ENCODE measurements around the gene KRT2. TPM values are rescaled to one million over a fixed set of nuclear protein-coding genes. Genes with fewer than 3 reads are reported as not detected.

KRT2 gene
- total and polyA plus RNA-seq, 9 of the 15 experiments (the other 6 are each of a cell fraction or from before 2014, with no cell fraction given) = 0.03 to 0.69 (median 0.07) TPM; not detected in 2

DNA sequence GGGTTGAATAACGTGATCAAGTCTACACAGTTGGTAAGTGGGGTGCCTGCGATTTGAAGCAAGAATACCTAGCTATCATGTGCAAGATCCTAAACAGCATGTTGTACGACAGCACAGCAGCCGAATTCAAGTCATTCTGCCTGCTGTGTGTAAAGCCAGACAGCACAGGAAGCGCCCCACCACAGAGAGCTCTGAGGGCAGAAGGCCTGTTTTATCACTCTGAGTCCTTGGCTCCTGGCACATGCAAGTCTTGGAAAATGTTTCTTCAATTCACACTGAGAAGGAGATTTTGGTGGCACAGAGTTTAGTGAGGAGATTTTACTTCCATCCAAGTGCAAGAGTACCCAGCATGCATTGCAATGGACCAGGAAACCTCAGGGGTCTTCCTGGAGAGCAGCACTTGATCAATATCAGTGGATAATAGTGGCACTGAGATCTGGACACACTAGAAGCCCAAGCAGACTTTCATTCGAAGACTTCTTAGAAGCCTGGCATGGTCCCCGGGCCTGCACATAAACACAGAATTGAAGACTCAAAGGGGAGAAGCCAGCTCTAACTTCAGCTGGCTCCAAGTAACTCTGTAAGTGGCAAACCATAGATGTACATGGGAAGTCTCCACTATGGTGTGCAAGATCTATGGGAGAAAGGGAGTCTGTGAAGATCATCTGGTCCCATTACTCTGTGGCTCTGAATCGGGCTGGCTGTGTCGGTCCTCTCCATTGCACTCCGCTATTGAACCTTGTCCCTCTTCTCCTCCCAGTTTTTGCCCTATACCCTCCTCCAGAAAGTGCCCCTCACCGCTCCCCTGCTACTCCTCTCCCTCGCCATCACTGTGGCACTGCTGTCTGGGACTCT is 29.7 kb upstream of the KRT2 start:
- Histone ChIP-seq H2AFZ (ENCODE audit: low read depth, low read length) (no peak overlapping the region), H3K9me1 (ENCODE audit: control insufficient read depth, insufficient read depth, low read length) (no peaks in the 10 kb centered on the region), H3K4me1 (replicated peaks in 1 of 2; ENCODE audit: control insufficient read depth in 2 of 2, insufficient read depth in 2 of 2, low read length in 2 of 2) (no peaks in the 10 kb centered on the region), H3K9ac (ENCODE audit: insufficient read depth in 1 of 2, low read depth in 2 of 2, low read length in 2 of 2) (no peak overlapping the region), H4K20me1 (replicated peaks; ENCODE audit: control insufficient read depth, insufficient read depth, low read length) (no peaks in the 10 kb centered on the region), H3K9me3 (replicated peaks; ENCODE audit: control insufficient read depth, insufficient read depth, low read depth, low read length) (no peaks in the 10 kb centered on the region), H3K27me3 (ENCODE audit: control insufficient read depth in 2 of 2, insufficient read depth in 2 of 2, low read length in 2 of 2) (peaks cover 22 to 53% of the 10 kb centered on the region in 2 experiments), H3K4me3 (no peak overlapping the region), H3K27ac (ENCODE audit: extremely low read depth, low read depth, low read length) (no peak overlapping the region), H3K4me2 (ENCODE audit: insufficient read depth, low read length) (no peak overlapping the region), H3K36me3 (ENCODE audit: control insufficient read depth, insufficient read depth, low read length) (no peaks in the 10 kb centered on the region), H3K79me2 (ENCODE audit: control insufficient read depth, insufficient read depth, low read length) (no peaks in the 10 kb centered on the region)
- intact Hi-C loops (cut with micrococcal nuclease) (no loop called here), in situ Hi-C loops (cut with MboI) (no loop called here)
- FAIRE-seq (no peak), ATAC-seq (no peak), DNase-seq (ENCODE audit: extremely low read depth in 1 of 4, low spot score in 3 of 4) (no peak)
- WGBS (ENCODE audit: insufficient coverage, low coverage, missing lambda C conversion rate) = 7% methylated on average over 12 of the region's 12 CpGs
- BruUV-seq (replicated peaks) = no TSS peak
- POLR2A ChIA-PET = interaction anchor here (0.5 to 2.1 kb wide), 4 partner anchors 13 to 150 kb away, joined by 3 to 4 read pairs (median 3); no protein-coding TSS in a partner anchor
- CTCF ChIA-PET (ENCODE audit: low intra/inter-chr PET ratio) = no interaction called here
- TF ChIP-seq, protein P1, sequence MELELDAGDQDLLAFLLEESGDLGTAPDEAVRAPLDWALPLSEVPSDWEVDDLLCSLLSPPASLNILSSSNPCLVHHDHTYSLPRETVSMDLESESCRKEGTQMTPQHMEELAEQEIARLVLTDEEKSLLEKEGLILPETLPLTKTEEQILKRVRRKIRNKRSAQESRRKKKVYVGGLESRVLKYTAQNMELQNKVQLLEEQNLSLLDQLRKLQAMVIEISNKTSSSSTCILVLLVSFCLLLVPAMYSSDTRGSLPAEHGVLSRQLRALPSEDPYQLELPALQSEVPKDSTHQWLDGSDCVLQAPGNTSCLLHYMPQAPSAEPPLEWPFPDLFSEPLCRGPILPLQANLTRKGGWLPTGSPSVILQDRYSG (tag; conservative IDR thresholded peaks at IDR 0.05; ENCODE audit: low read depth) = no peak
- TF ChIP-seq ETV1 (tag; conservative IDR thresholded peaks at IDR 0.05; ENCODE audit: low read depth) (no peak), HDGF (IDR thresholded peaks at IDR 0.05) (no peak), EGR1 (conservative IDR thresholded peaks at IDR 0.05) (no peak), MTF1 (CRISPR knock-in tag; IDR thresholded peaks at IDR 0.05; ENCODE audit: borderline replicate concordance) (no peak), C11orf30 (IDR thresholded peaks at IDR 0.05; ENCODE audit: low read depth) (no peak), FOXP1 (CRISPR knock-in tag; IDR thresholded peaks at IDR 0.05) (no peak), LEF1 (IDR thresholded peaks at IDR 0.05) (no peak), ZNF778 (CRISPR knock-in tag; IDR thresholded peaks at IDR 0.05) (no peak)
- TF ChIP-seq, protein P2, sequence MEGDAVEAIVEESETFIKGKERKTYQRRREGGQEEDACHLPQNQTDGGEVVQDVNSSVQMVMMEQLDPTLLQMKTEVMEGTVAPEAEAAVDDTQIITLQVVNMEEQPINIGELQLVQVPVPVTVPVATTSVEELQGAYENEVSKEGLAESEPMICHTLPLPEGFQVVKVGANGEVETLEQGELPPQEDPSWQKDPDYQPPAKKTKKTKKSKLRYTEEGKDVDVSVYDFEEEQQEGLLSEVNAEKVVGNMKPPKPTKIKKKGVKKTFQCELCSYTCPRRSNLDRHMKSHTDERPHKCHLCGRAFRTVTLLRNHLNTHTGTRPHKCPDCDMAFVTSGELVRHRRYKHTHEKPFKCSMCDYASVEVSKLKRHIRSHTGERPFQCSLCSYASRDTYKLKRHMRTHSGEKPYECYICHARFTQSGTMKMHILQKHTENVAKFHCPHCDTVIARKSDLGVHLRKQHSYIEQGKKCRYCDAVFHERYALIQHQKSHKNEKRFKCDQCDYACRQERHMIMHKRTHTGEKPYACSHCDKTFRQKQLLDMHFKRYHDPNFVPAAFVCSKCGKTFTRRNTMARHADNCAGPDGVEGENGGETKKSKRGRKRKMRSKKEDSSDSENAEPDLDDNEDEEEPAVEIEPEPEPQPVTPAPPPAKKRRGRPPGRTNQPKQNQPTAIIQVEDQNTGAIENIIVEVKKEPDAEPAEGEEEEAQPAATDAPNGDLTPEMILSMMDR (IDR thresholded peaks at IDR 0.05 in 2 of 3, conservative IDR thresholded peaks at IDR 0.05 in 1 of 3; ENCODE audit: insufficient read depth in 2 of 3, low read depth in 1 of 3, low read length in 3 of 3) = no peak
- TF ChIP-seq, protein P3, sequence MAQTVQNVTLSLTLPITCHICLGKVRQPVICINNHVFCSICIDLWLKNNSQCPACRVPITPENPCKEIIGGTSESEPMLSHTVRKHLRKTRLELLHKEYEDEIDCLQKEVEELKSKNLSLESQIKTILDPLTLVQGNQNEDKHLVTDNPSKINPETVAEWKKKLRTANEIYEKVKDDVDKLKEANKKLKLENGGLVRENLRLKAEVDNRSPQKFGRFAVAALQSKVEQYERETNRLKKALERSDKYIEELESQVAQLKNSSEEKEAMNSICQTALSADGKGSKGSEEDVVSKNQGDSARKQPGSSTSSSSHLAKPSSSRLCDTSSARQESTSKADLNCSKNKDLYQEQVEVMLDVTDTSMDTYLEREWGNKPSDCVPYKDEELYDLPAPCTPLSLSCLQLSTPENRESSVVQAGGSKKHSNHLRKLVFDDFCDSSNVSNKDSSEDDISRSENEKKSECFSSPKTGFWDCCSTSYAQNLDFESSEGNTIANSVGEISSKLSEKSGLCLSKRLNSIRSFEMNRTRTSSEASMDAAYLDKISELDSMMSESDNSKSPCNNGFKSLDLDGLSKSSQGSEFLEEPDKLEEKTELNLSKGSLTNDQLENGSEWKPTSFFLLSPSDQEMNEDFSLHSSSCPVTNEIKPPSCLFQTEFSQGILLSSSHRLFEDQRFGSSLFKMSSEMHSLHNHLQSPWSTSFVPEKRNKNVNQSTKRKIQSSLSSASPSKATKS (CRISPR knock-in tag; IDR thresholded peaks at IDR 0.05) = no peak

Measured in K562 (cell line).